Measurements from ENCODE around the gene ECE2.
A peak's percentile ranks its signal among the peaks of the same experiment; 100 is the strongest.

ECE2 gene

DNA sequence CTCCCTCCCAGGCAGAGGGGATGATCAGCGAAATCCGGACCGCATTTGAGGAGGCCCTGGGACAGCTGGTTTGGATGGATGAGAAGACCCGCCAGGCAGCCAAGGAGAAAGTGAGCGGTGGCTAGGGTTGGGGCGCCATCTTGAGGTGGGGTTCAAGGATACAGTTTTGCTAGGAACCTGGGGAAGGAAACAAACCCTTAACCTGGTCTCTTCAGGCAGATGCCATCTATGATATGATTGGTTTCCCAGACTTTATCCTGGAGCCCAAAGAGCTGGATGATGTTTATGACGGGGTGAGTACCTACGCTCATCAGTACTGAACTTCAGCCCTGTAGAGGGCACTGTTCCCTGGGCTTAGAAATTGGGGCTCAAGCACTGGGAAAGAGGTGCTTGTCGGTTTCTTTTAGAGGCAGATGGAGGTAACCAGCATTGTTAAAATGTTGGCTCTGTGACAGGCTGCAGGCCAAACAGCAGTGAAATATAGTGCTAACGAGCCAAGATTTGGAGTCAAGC is 13.7 kb downstream of the ECE2 start:
- Histone ChIP-seq H3K4me1 (ENCODE audit: low read depth, poor library complexity, severe bottlenecking) (no peaks in the 10 kb centered on the region), H2AFZ (ENCODE audit: low read depth) (peak overlapping the region; percentile 18; the same call in 1 of the 2 replicates), H3K4me3 (IDR thresholded peaks at IDR 0.05; ENCODE audit: insufficient read depth, low read depth, low read length) (no peak overlapping the region), H3K27me3 (ENCODE audit: insufficient read depth, low read depth) (no peaks in the 10 kb centered on the region; the same call in 1 of the 2 replicates), H3K4me2 (no peak overlapping the region), H4K20me1 (ENCODE audit: insufficient read depth) (no peaks in the 10 kb centered on the region), H3K36me3 (ENCODE audit: insufficient read depth) (no peaks in the 10 kb centered on the region), H3K79me2 (ENCODE audit: insufficient read depth, low read depth) (no peaks in the 10 kb centered on the region), H3K27ac (no peak overlapping the region), H3K9ac (no peak overlapping the region)
- TF ChIP-seq, protein P1, sequence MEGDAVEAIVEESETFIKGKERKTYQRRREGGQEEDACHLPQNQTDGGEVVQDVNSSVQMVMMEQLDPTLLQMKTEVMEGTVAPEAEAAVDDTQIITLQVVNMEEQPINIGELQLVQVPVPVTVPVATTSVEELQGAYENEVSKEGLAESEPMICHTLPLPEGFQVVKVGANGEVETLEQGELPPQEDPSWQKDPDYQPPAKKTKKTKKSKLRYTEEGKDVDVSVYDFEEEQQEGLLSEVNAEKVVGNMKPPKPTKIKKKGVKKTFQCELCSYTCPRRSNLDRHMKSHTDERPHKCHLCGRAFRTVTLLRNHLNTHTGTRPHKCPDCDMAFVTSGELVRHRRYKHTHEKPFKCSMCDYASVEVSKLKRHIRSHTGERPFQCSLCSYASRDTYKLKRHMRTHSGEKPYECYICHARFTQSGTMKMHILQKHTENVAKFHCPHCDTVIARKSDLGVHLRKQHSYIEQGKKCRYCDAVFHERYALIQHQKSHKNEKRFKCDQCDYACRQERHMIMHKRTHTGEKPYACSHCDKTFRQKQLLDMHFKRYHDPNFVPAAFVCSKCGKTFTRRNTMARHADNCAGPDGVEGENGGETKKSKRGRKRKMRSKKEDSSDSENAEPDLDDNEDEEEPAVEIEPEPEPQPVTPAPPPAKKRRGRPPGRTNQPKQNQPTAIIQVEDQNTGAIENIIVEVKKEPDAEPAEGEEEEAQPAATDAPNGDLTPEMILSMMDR (conservative IDR thresholded peaks at IDR 0.05; ENCODE audit: low read depth, low read length) = peak; percentile 89

- TF ChIP-seq, protein P1 (conservative IDR thresholded peaks at IDR 0.05; ENCODE audit: low read depth, low read length) = no peak
Observed at GRCh38 chr3:184290331-184290730, 14.5 kb downstream of the ECE2 start.

GRCh38 chr3:184291044-184291737 is 15.4 kb downstream of the ECE2 start:
- H3K4me1 ChIP-seq (ENCODE audit: low read depth, poor library complexity, severe bottlenecking) = no peaks in the 10 kb centered on the region
- H3K27ac ChIP-seq = no peak overlapping the region
- H3K4me3 ChIP-seq (IDR thresholded peaks at IDR 0.05; ENCODE audit: insufficient read depth, low read depth, low read length) = no peak overlapping the region
- H3K79me2 ChIP-seq (ENCODE audit: insufficient read depth, low read depth) = no peaks in the 10 kb centered on the region
- no peaks in the 10 kb centered on the region for H4K20me1 ChIP-seq (ENCODE audit: insufficient read depth)
- no peaks in the 10 kb centered on the region; the same call in 1 of the 2 replicates for H3K27me3 ChIP-seq (ENCODE audit: insufficient read depth, low read depth)
- no peaks in the 10 kb centered on the region for H3K36me3 ChIP-seq (ENCODE audit: insufficient read depth)
- H3K9ac ChIP-seq = no peak overlapping the region
- no peak overlapping the region for H3K4me2 ChIP-seq
- TF ChIP-seq, protein P1 (conservative IDR thresholded peaks at IDR 0.05; ENCODE audit: low read depth, low read length) = no peak
- H2AFZ ChIP-seq (ENCODE audit: low read depth) = no peak overlapping the region

More at GRCh38 chr3:184290331-184290730, 14.5 kb downstream of the ECE2 start:
- H3K4me1 ChIP-seq (ENCODE audit: low read depth, poor library complexity, severe bottlenecking) = no peaks in the 10 kb centered on the region
- no peak overlapping the region for H3K27ac ChIP-seq
- no peaks in the 10 kb centered on the region; the same call in 1 of the 2 replicates for H3K27me3 ChIP-seq (ENCODE audit: insufficient read depth, low read depth)
- H3K4me3 ChIP-seq (IDR thresholded peaks at IDR 0.05; ENCODE audit: insufficient read depth, low read depth, low read length) = no peak overlapping the region
- no peaks in the 10 kb centered on the region for H4K20me1 ChIP-seq (ENCODE audit: insufficient read depth)
- no peak overlapping the region for H2AFZ ChIP-seq (ENCODE audit: low read depth)
- no peak overlapping the region for H3K9ac ChIP-seq
- no peak overlapping the region for H3K4me2 ChIP-seq
- no peaks in the 10 kb centered on the region for H3K79me2 ChIP-seq (ENCODE audit: insufficient read depth, low read depth)
- no peaks in the 10 kb centered on the region for H3K36me3 ChIP-seq (ENCODE audit: insufficient read depth)

DNA sequence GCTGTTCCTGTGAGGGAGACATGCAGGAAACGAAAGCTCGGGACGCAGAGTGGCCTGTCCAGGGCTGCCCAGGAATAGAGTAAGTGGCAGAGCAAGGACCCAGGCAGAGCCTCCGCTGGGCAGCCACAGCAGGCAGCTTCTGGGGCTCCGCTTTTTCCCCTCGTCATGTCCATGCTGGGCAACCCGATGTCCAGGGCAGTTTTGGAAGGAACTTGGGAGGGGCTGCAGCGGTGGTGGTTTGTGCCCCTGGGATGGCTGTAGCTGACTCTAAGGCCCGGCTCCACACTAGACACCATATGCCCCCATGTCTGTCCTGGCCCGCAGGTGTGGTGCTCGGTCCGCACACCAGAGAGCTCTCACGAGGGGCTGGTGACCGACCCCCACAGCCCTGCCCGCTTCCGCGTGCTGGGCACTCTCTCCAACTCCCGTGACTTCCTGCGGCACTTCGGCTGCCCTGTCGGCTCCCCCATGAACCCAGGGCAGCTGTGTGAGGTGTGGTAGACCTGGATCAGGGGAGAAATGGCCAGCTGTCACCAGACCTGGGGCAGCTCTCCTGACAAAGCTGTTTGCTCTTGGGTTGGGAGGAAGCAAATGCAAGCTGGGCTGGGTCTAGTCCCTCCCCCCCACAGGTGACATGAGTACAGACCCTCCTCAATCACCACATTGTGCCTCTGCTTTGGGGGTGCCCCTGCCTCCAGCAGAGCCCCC is 16.1 kb downstream of the ECE2 start:
- H3K4me2 ChIP-seq = no peak overlapping the region
- H3K4me3 ChIP-seq (IDR thresholded peaks at IDR 0.05; ENCODE audit: insufficient read depth, low read depth, low read length) = no peak overlapping the region
- no peak overlapping the region for H3K9ac ChIP-seq
- H2AFZ ChIP-seq (ENCODE audit: low read depth) = no peak overlapping the region
- no peaks in the 10 kb centered on the region for H3K4me1 ChIP-seq (ENCODE audit: low read depth, poor library complexity, severe bottlenecking)
- TF ChIP-seq, protein P1 (conservative IDR thresholded peaks at IDR 0.05; ENCODE audit: low read depth, low read length) = no peak
- H3K36me3 ChIP-seq (ENCODE audit: insufficient read depth) = no peaks in the 10 kb centered on the region
- H3K27me3 ChIP-seq (ENCODE audit: insufficient read depth, low read depth) = no peaks in the 10 kb centered on the region
- H4K20me1 ChIP-seq (ENCODE audit: insufficient read depth) = no peaks in the 10 kb centered on the region
- no peak overlapping the region for H3K27ac ChIP-seq
- H3K79me2 ChIP-seq (ENCODE audit: insufficient read depth, low read depth) = no peaks in the 10 kb centered on the region

All from KMS-11 (cell line).